HPDE6-E6E7 (cell line): Measurements from ENCODE around the gene TADA2A.
"Not testable (repeated sequence)": the region's sequence is repeated elsewhere in the genome, so short reads cannot be mapped to it uniquely, and the experiment has no call there.

Experiments used
- DNase-seq: peaks from one replicate; pipeline ENCODE4 v3.0.0; 2011; ENCODE audit warnings: missing footprints; ENCODE audit errors: extremely low spot score

TADA2A gene

DNA sequence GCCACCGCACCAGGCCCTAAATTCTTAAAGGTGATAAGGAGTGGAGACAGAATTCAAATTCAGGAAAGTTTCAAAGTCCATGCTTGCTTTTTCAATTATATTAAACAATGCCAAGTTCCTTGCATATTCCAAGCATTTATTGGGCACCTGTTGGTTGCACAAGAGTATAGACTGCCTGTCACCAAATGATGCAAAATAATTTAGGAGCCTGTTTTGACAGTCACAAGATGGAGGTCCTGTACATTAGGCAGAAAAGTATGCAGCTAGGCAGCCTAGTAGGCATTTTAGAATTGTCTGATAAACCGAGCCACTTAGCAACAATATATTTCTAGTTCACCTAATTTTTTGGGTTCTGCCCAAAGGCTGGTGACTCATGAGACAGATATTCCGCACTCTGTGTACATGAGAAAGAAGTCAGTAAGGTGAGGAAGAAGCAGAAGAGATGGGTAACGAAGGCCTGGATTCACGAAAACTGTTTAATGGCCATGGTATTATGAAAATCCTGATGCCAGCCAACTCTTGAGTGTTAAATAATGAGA lies 7.4 kb upstream of the TADA2A start:
- DNase-seq = no peak

GRCh38 chr17:37400505-37400904 lies 6.2 kb upstream of the TADA2A start:
- no peak for DNase-seq

GRCh38 chr17:37405522-37405921 lies 1.2 kb upstream of the TADA2A start:
- DNase-seq = not testable (repeated sequence)

DNA sequence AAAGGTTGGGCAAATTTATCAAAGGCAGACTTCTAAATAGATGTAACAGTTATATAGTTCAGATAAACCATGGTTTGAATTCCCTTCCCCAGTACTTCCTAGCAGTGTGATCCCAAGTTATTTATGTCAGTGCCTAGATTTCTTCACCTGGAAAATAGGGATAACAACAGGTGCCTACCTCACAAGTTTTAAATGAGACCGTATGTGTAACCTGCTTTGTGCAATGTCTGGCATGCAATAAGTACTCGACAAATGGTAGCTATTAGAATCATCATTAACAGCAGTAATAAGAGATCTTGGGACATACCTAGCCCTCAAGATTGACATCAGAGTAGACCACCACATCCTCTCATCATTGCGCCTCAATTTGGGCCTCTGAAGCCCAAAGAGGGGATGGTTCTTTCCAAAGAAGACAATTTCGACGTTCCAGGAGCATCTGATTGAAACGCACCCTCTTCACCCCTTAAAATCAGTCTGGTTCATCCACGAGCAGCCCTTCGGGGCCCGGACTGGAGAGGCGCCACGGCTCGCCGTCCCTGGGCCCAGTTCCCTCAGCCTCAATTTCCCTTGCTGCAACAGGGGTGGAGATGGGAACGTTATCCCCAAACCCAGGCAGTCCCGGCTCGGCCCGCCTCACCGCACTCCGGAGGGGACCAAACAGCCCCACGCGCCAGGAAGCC lies 591 bp upstream of the TADA2A start:
- no peak for DNase-seq

DNA sequence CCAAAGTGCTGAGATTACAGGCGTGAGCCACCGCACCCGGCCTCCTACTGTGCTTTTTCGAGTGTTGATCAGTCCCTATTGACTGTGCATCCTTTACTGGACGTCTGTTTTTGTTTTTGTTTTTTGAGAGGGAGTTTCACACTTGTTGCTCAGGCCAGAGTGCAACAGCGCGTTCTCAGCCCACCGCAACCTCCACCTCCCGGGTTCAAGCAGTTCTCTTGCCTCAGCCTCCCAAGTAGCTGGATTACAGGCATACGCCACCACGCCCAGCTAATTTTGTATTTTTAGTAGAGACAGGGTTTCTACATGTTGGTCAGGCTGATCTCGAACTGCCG lies 1.4 kb downstream of the TADA2A start:
- DNase-seq = not testable (repeated sequence)

- no peak for DNase-seq
These were observed 3.7 kb downstream of the TADA2A start for GRCh38 chr17:37410357-37410756.

DNA sequence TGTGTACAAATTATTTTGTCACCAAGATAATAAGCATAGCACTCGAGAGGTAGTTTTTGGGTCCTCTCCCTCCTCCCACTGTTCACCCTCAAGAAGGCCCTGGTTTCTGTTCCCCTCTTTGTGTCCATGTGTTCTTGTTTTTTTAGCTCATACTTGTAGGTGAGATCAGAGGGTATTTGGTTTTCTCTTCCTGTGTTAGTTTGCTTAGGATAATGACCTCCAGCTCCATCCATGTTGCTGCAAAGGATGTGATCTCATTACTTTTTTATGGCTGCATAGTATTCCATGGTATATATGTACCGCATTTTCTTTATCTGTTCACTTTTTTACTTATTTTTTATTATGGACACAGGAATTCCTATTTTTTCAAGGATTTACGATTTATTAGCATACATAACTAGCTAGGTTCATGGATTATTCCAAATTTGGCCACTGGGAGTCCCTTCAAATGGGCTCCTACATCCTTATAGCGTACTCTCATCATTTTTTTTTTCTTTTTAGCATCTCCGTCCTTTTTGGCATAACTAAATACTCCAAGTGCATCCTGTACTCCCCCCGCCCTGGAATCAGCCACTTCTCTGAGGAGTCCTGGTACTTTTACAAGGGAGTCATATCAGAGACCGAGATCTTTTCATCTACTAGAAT lies 7.3 kb downstream of the TADA2A start:
- no peak for DNase-seq

DNA sequence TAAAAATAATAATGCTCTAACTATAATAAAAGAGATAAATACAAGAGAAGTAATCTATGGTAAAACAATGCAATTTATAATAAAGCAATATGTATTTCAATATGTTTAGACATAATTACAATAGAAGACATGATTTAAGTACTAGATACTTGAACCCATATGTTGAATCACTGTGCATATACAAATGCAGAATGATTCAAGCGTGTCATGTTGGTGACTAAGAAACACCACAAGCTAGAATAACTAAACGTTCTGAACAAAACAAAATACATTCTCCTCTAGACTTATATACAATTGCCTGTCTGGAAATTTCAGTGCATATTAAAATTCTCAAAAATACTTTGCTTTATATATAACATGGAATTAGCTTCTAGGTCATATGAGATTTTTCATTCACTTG lies 11.2 kb downstream of the TADA2A start:
- no peak for DNase-seq

GRCh38 chr17:37422971-37423625 lies 16.4 kb downstream of the TADA2A start:
- DNase-seq = no peak

DNA sequence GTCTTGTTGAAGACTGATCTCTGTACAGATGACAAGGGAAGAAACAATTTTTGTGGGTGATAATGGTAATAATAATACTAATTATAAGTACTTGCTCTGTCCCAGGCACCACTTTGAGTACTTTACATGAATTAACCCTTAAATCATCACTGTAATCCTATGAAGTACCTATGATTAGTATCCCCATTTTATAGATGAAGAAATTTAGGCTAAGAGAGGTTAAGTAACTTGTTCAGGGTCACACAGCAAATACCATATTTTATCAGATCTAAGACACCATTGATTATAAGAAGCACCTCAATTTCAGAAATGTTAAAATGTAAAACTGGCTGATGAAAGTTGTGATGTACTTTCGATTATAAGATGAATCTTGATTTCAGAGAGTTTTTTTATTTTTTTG lies 18.6 kb downstream of the TADA2A start:
- no peak for DNase-seq

DNA sequence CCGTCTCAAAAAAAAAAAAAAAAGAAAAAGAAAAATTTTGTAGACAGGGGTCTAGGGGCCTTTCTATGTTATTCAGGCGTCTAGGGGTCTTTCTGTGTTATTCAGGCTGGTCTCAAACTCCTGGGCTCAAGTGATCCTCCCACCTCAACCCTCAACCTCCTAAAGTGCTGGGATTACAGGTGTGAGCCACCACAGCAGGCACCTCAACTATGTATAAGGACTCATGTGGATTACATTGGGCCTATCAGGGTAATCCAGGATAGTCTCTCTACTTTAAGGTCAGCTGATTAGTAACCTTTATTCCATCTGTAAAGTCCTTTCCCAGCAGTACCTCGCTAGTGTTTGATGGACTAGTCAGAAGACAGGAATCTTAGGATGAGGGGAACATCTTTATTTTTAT lies 22.4 kb downstream of the TADA2A start:
- no peak for DNase-seq

DNA sequence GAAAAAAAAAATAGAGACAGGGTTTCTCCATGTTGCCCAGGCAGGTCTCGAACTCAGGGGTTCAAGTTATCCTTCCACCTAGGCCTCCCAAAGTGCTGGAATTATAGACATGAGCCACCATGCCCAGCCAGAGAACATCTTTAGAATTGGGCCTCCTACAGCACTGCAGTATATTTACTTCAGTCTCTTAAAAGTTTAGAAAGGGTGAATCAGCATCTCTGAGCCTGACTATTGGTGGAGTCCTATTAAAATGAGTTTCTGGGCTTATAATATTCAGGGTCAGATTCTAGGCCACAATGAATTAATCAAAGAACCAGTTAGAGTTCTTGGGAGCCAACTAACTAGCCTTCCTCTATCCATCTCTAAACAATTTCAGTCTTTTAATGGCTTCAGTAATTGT lies 22.8 kb downstream of the TADA2A start:
- no peak for DNase-seq

DNA sequence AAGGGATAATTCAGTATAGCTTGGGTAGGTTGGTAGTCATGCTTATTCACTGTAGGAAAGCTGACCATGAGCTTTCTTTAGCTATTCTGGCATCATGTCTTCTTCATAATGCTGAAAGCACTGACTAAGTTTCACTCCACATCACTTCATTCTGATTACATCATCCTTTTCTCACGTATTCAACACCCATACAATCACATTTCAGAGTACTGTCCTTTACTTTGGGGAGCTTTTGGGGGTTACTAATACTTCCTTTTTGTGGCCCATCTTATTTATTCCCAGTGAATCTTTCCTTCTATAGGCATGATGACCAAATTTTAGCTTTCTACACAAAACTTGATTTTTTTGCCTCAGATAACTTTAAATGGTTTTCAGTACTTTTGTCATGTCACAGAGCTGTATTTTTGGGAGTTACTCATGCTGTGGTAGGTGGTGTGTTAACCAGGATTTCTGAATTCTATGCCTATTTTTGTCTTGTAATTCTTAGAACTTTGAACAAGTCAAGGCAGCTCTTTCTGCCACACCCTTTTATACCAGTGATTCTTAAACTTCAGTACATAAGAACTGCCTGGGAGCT lies 23.5 kb downstream of the TADA2A start:
- DNase-seq = peak; percentile 42

GRCh38 chr17:37432671-37433070 lies 26.0 kb downstream of the TADA2A start:
- no peak for DNase-seq

- no peak for DNase-seq
These were observed 31.5 kb downstream of the TADA2A start for GRCh38 chr17:37438141-37438540.

GRCh38 chr17:37440424-37440823 lies 33.7 kb downstream of the TADA2A start:
- no peak for DNase-seq

GRCh38 chr17:37441369-37442014 lies 34.8 kb downstream of the TADA2A start:
- DNase-seq = not testable (repeated sequence)

DNA sequence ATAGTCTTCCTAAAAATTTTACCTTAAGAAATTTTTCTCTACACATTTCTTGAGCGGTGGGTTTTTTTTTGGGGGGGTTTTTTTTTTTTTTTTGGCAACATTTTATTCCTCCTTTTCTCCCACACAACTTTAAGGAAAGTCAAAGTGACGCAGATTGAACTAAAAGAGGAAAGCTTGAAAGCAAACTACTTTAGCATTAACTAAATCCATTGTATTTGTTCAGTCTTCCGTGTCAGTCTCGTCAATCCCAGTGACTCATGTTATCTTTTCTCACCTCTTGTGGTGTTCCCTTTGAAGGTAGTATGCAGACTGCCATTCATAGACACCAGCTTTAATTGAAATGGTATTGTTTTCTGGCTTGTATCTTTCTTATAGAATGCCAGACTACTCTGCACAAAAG lies 39.3 kb downstream of the TADA2A start:
- peak; percentile 64 for DNase-seq

- DNase-seq = no peak
These were observed 41.0 kb downstream of the TADA2A start for GRCh38 chr17:37447641-37448040.

DNA sequence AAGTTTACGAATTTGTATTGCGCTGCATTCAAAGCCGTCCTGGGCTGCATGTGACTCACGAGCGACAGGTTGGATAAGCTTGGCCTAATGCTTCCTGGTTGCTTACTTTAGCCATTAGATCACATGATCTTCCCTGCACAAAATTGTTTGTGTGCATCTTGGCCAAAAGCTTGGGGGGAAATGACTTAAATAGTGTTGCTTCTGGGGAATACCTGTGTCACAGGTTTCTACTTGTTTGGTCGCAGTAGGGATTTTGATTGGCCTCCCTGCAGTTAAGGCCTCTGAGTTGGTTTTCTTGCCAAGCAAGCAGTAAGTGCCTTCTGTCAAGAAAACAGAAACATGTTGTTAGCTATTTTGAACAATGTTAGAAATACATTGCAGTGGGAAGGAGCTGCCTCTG lies 43.4 kb downstream of the TADA2A start:
- DNase-seq = peak; percentile 76

DNA sequence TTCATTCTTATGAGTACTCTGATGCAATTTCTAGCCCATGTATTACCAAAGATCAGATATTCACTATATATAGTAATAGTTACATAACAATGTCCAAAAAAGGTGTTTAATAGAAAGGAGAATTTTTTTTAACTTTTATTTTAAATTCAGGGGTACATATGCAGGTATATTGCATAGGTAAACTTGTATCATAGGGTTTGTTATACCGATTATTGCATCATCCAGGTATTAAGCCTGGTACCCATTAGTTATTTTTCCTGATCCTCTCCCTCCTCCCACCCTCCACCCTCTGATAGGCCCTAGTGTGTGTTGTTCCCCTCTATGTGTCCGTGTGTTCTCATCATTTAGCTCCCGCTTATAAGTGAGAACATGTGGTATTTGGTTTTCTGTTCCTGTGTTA lies 51.1 kb downstream of the TADA2A start:
- not testable (repeated sequence) for DNase-seq

- no peak for DNase-seq
These were observed 52.1 kb downstream of the TADA2A start for GRCh38 chr17:37458805-37459204.
